ENCODE results near the gene GBF1. TPM values are rescaled to one million over a fixed set of nuclear protein-coding genes. Genes with fewer than 3 reads are reported as not detected.

GBF1 gene
- total and polyA plus RNA-seq, 2 of the 13 experiments (the other 11 are each of a cell fraction or from before 2014, with no cell fraction given): 17.1 to 21.9 TPM

GRCh38 chr10:102231357-102232318 lies 13.7 kb upstream of the GBF1 start (continued):
- TF ChIP-seq MYC (CRISPR knock-in tag; IDR thresholded peaks at IDR 0.05; ENCODE audit: borderline replicate concordance) (peak; percentile 43; the same call in 1 of the 2 replicates), ZBTB7A (CRISPR knock-in tag; IDR thresholded peaks at IDR 0.05) (no peak), STAG1 (CRISPR knock-in tag; IDR thresholded peaks at IDR 0.05) (peak; percentile 75), KDM1A (CRISPR knock-in tag; IDR thresholded peaks at IDR 0.05) (peak; percentile 87; the same call in 1 of the 2 replicates), TEAD2 (CRISPR knock-in tag; IDR thresholded peaks at IDR 0.05) (no peak), ZNF530 (CRISPR knock-in tag; IDR thresholded peaks at IDR 0.05; ENCODE audit: low read depth) (no peak), XBP1 (CRISPR knock-in tag; IDR thresholded peaks at IDR 0.05) (no peak), ZNF224 (CRISPR knock-in tag; IDR thresholded peaks at IDR 0.05) (0 out of 2 replicates have a peak, but pooled peaks have one; percentile 17), KLF15 (CRISPR knock-in tag; IDR thresholded peaks at IDR 0.05; ENCODE audit: borderline replicate concordance) (no peak), HBP1 (CRISPR knock-in tag; IDR thresholded peaks at IDR 0.05; ENCODE audit: low read depth) (no peak), RCOR2 (CRISPR knock-in tag; IDR thresholded peaks at IDR 0.05) (peak; percentile 57; the same call in 1 of the 2 replicates), KDM5B (CRISPR knock-in tag; IDR thresholded peaks at IDR 0.05; ENCODE audit: borderline replicate concordance) (no peak; the same call in 1 of the 2 replicates), TBL1XR1 (IDR thresholded peaks at IDR 0.05; ENCODE audit: borderline replicate concordance, low read length, partially characterized antibody) (no peak), SRSF4 (IDR thresholded peaks at IDR 0.05; ENCODE audit: low read depth, low read length, poor library complexity, severe bottlenecking) (no peak), KDM2A (CRISPR knock-in tag; IDR thresholded peaks at IDR 0.05; ENCODE audit: borderline replicate concordance, low read depth) (peak; percentile 69)
- TF ChIP-seq, protein P1, sequence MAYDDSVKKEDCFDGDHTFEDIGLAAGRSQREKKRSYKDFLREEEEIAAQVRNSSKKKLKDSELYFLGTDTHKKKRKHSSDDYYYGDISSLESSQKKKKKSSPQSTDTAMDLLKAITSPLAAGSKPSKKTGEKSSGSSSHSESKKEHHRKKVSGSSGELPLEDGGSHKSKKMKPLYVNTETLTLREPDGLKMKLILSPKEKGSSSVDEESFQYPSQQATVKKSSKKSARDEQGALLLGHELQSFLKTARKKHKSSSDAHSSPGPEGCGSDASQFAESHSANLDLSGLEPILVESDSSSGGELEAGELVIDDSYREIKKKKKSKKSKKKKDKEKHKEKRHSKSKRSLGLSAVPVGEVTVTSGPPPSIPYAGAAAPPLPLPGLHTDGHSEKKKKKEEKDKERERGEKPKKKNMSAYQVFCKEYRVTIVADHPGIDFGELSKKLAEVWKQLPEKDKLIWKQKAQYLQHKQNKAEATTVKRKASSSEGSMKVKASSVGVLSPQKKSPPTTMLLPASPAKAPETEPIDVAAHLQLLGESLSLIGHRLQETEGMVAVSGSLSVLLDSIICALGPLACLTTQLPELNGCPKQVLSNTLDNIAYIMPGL (CRISPR knock-in tag; IDR thresholded peaks at IDR 0.05; ENCODE audit: borderline replicate concordance in 1 of 2, low read depth in 1 of 2): peak; percentile 78 to 82; a peak in 3 of 4 replicates
